NCI-H2171 treated with DMSO at 0.1 percent for 48 hours (cell line): ENCODE measurements around the gene PLXNA4.

Experiments
- DNase-seq: peaks from one replicate; lab custom pipeline; 2025; lab: John Stamatoyannopoulos, UW

The PLXNA4 gene

GRCh38 chr7:132388688-132389087 lies 187.6 kb downstream of the PLXNA4 start:
- no peak for DNase-seq

GRCh38 chr7:132387596-132387995 lies 188.7 kb downstream of the PLXNA4 start:
- DNase-seq = no peak

GRCh38 chr7:132386201-132386681 lies 190.0 kb downstream of the PLXNA4 start:
- DNase-seq = no peak

- DNase-seq = no peak
These were observed 192.3 kb downstream of the PLXNA4 start for GRCh38 chr7:132383962-132384361.

- no peak for DNase-seq
These were observed 194.4 kb downstream of the PLXNA4 start for GRCh38 chr7:132381742-132382472.

- no peak for DNase-seq
These were observed 196.2 kb downstream of the PLXNA4 start for GRCh38 chr7:132380059-132380458.

- no peak for DNase-seq
These were observed 197.0 kb downstream of the PLXNA4 start for GRCh38 chr7:132379292-132379691.

GRCh38 chr7:132377703-132378584 lies 198.3 kb downstream of the PLXNA4 start:
- DNase-seq = no peak

GRCh38 chr7:132377015-132377414 lies 199.3 kb downstream of the PLXNA4 start:
- no peak for DNase-seq

GRCh38 chr7:132376361-132377013 lies 199.8 kb downstream of the PLXNA4 start:
- no peak for DNase-seq

GRCh38 chr7:132373879-132374278 lies 202.4 kb downstream of the PLXNA4 start:
- no peak for DNase-seq

GRCh38 chr7:132373041-132373440 lies 203.2 kb downstream of the PLXNA4 start:
- DNase-seq = no peak

GRCh38 chr7:132371948-132372347 lies 204.3 kb downstream of the PLXNA4 start:
- no peak for DNase-seq

- DNase-seq = peak; percentile 97
These were observed 207.9 kb downstream of the PLXNA4 start for GRCh38 chr7:132368246-132368900.

GRCh38 chr7:132367795-132368194 lies 208.5 kb downstream of the PLXNA4 start:
- DNase-seq = no peak

GRCh38 chr7:132367004-132367403 lies 209.3 kb downstream of the PLXNA4 start:
- DNase-seq = no peak

- DNase-seq = no peak
These were observed 212.0 kb downstream of the PLXNA4 start for GRCh38 chr7:132364226-132364625.

- DNase-seq = no peak
These were observed 214.2 kb downstream of the PLXNA4 start for GRCh38 chr7:132362059-132362458.

GRCh38 chr7:132361146-132361545 lies 215.1 kb downstream of the PLXNA4 start:
- no peak for DNase-seq

- no peak for DNase-seq
These were observed 216.5 kb downstream of the PLXNA4 start for GRCh38 chr7:132359743-132360142.

- no peak for DNase-seq
These were observed 221.2 kb downstream of the PLXNA4 start for GRCh38 chr7:132355048-132355447.

GRCh38 chr7:132354527-132354926 lies 221.7 kb downstream of the PLXNA4 start:
- no peak for DNase-seq
